Osteoblast (primary cell): ENCODE data around the gene CEP131. TPM values are rescaled to one million over a fixed set of nuclear protein-coding genes. Genes with fewer than 3 reads are reported as not detected.
A peak's percentile ranks its signal among the peaks of the same experiment; 100 is the strongest.

Experiments used
- DNase-seq: peaks from one replicate; pipeline ENCODE4 v3.0.0; 2011; ENCODE audit warnings: low spot score, mixed read lengths; ENCODE audit not compliant: insufficient read length; ENCODE audit errors: missing footprints
- H2AFZ ChIP-seq: 2 replicates; pipeline ENCODE4 v1.6.0; 2011; ENCODE audit warnings: mild to moderate bottlenecking, low read length
- H3K27ac ChIP-seq: 2 replicates; pipeline ENCODE4 v1.5.1; 2011; ENCODE audit warnings: mild to moderate bottlenecking, low read depth, low read length, moderate library complexity
- H3K27me3 ChIP-seq: 2 replicates; pipeline ENCODE4 v1.6.0; 2012; ENCODE audit warnings: mild to moderate bottlenecking, control low read depth, inconsistent platforms, low read length, moderate library complexity; ENCODE audit not compliant: insufficient read depth
- H3K36me3 ChIP-seq: 2 replicates; pipeline ENCODE4 v1.5.1; 2011; ENCODE audit warnings: mild to moderate bottlenecking, low read length, control low read depth, moderate library complexity; ENCODE audit not compliant: insufficient read depth
- H3K4me1 ChIP-seq: 2 replicates; pipeline ENCODE4 v1.5.1; 2011; ENCODE audit warnings: mild to moderate bottlenecking, low read length, control low read depth, moderate library complexity; ENCODE audit not compliant: insufficient read depth
- H3K4me2 ChIP-seq: 2 replicates; pipeline ENCODE4 v1.6.0; 2011; ENCODE audit warnings: mild to moderate bottlenecking, low read length; ENCODE audit not compliant: insufficient read depth
- H3K4me3 ChIP-seq: fragments of 200-600 bp; sonication (generic); 3 replicates; pipeline ENCODE4 v1.5.1; 2012; ENCODE audit warnings: mild to moderate bottlenecking, low read length, inconsistent platforms; ENCODE audit not compliant: insufficient read depth
- H3K79me2 ChIP-seq: 2 replicates; pipeline ENCODE4 v1.6.0; 2012; ENCODE audit warnings: mild to moderate bottlenecking, low read length, control low read depth, inconsistent platforms; ENCODE audit not compliant: insufficient read depth
- H3K9me3 ChIP-seq: 2 replicates; pipeline ENCODE4 v1.5.1; 2011; ENCODE audit warnings: low read depth, low read length, control low read depth
- H4K20me1 ChIP-seq: 2 replicates; pipeline ENCODE4 v1.6.0; 2012; ENCODE audit warnings: mild to moderate bottlenecking, low read length, control low read depth; ENCODE audit not compliant: insufficient read depth
- CTCF ChIP-seq: IDR thresholded peaks from 2 replicates; pipeline ENCODE4 v1.5.1; 2011; ENCODE audit warnings: mild to moderate bottlenecking, low read depth, low read length, moderate library complexity; ENCODE audit errors: extremely low read depth
- total RNA-seq: library from RNA; depleted of rRNA; stranded (reverse); fragments of >200 nt; gene quantifications from 2 replicates; pipeline ENCODE4 v1.2.3, GENCODE V29; 2012

CEP131 gene
- total RNA-seq, 1 donor, result 8.7 TPM

GRCh38 chr17:81221842-81222619 lies 734 bp downstream of the CEP131 start:
- Histone ChIP-seq H3K36me3 (no peaks in the 10 kb centered on the region), H3K9me3 (no peaks in the 10 kb centered on the region), H3K4me3 (peak overlapping the region; percentile 87), H2AFZ (peak overlapping the region; percentile 78), H4K20me1 (peaks cover 3% of the 10 kb centered on the region), H3K4me2 (peak overlapping the region; percentile 88), H3K79me2 (peaks cover 11% of the 10 kb centered on the region), H3K27ac (no peak overlapping the region), H3K27me3 (no peaks in the 10 kb centered on the region), H3K4me1 (peaks cover 9% of the 10 kb centered on the region)
- peak; percentile 93 for DNase-seq
- TF ChIP-seq CTCF, result no peak

- no peak overlapping the region for H2AFZ ChIP-seq
- peak overlapping the region; percentile 87 for H3K4me3 ChIP-seq
- peak overlapping the region; percentile 88 for H3K4me2 ChIP-seq
- H3K36me3 ChIP-seq, result no peaks in the 10 kb centered on the region
- H3K79me2 ChIP-seq, result peaks cover 11% of the 10 kb centered on the region
- H4K20me1 ChIP-seq, result peaks cover 3% of the 10 kb centered on the region
- no peak for TF ChIP-seq CTCF
- H3K27ac ChIP-seq, result no peak overlapping the region
- no peaks in the 10 kb centered on the region for H3K27me3 ChIP-seq
- DNase-seq, result peak; percentile 65
- peaks cover 9% of the 10 kb centered on the region for H3K4me1 ChIP-seq
- H3K9me3 ChIP-seq, result no peaks in the 10 kb centered on the region
Observed at GRCh38 chr17:81221371-81221841, 1.4 kb downstream of the CEP131 start.

- Histone ChIP-seq H3K27me3 (no peaks in the 10 kb centered on the region), H3K27ac (no peak overlapping the region), H4K20me1 (peaks cover 3% of the 10 kb centered on the region), H3K4me1 (peaks cover 9% of the 10 kb centered on the region), H3K9me3 (no peaks in the 10 kb centered on the region), H3K36me3 (no peaks in the 10 kb centered on the region), H2AFZ (no peak overlapping the region), H3K4me2 (no peak overlapping the region), H3K79me2 (peaks cover 11% of the 10 kb centered on the region), H3K4me3 (no peak overlapping the region)
- DNase-seq, result peak; percentile 36
- no peak for TF ChIP-seq CTCF
Observed at GRCh38 chr17:81219476-81220180, 3.1 kb downstream of the CEP131 start.

GRCh38 chr17:81218991-81219390 lies 3.8 kb downstream of the CEP131 start:
- Histone ChIP-seq H3K27ac (no peak overlapping the region), H3K36me3 (no peaks in the 10 kb centered on the region), H4K20me1 (peaks cover 3% of the 10 kb centered on the region), H3K79me2 (peaks cover 11% of the 10 kb centered on the region), H2AFZ (no peak overlapping the region), H3K4me1 (peaks cover 9% of the 10 kb centered on the region), H3K9me3 (no peaks in the 10 kb centered on the region), H3K4me2 (no peak overlapping the region), H3K4me3 (no peak overlapping the region), H3K27me3 (no peaks in the 10 kb centered on the region)
- TF ChIP-seq CTCF, result no peak
- DNase-seq, result peak; percentile 11
